ENCODE measurements around the gene KRT34.
"Not testable (repeated sequence)": the region's sequence is repeated elsewhere in the genome, so short reads cannot be mapped to it uniquely, and the experiment has no call there.

Gene KRT34

GRCh38 chr17:41354536-41354935 is 27.6 kb downstream of the KRT34 start:
- in situ Hi-C loops (cut with MboI; ENCODE audit: low pct_unique_long_range_greater_than_20kb, low sequenced_read_pairs, unreplicated experiment), result no loop called here
- no peak for TF ChIP-seq CTCF (IDR thresholded peaks at IDR 0.05; ENCODE audit: extremely low read depth, insufficient read depth, missing control alignments)
- no peak for DNase-seq (ENCODE audit: low spot score)

GRCh38 chr17:41352597-41353366 is 29.3 kb downstream of the KRT34 start:
- no peak for TF ChIP-seq CTCF (IDR thresholded peaks at IDR 0.05; ENCODE audit: extremely low read depth, insufficient read depth, missing control alignments)
- no peak for DNase-seq (ENCODE audit: low spot score)
- in situ Hi-C loops (cut with MboI; ENCODE audit: low pct_unique_long_range_greater_than_20kb, low sequenced_read_pairs, unreplicated experiment), result no loop called here

GRCh38 chr17:41351177-41351576 is 30.9 kb downstream of the KRT34 start:
- TF ChIP-seq CTCF (IDR thresholded peaks at IDR 0.05; ENCODE audit: extremely low read depth, insufficient read depth, missing control alignments), result no peak
- no peak for DNase-seq (ENCODE audit: low spot score)
- in situ Hi-C loops (cut with MboI; ENCODE audit: low pct_unique_long_range_greater_than_20kb, low sequenced_read_pairs, unreplicated experiment), result no loop called here

- in situ Hi-C loops (cut with MboI; ENCODE audit: low pct_unique_long_range_greater_than_20kb, low sequenced_read_pairs, unreplicated experiment); DNase-seq (ENCODE audit: low spot score): not testable (repeated sequence)
These were observed 31.7 kb downstream of the KRT34 start, which contains the start of gene KRT33A for GRCh38 chr17:41350381-41350878. TSS of gene KRT33A (minus strand) at chr17:41350828. CDS start at chr17:41350767, 61 bp downstream.

- no peak for TF ChIP-seq CTCF (IDR thresholded peaks at IDR 0.05; ENCODE audit: extremely low read depth, insufficient read depth, missing control alignments)
- in situ Hi-C loops (cut with MboI; ENCODE audit: low pct_unique_long_range_greater_than_20kb, low sequenced_read_pairs, unreplicated experiment), result no loop called here
- no peak for DNase-seq (ENCODE audit: low spot score)
These were observed 34.0 kb downstream of the KRT34 start for GRCh38 chr17:41347869-41348760.

GRCh38 chr17:41346421-41346820 is 35.7 kb downstream of the KRT34 start:
- DNase-seq (ENCODE audit: low spot score); in situ Hi-C loops (cut with MboI; ENCODE audit: low pct_unique_long_range_greater_than_20kb, low sequenced_read_pairs, unreplicated experiment): not testable (repeated sequence)

GRCh38 chr17:41345992-41346391 is 36.1 kb downstream of the KRT34 start:
- no peak for DNase-seq (ENCODE audit: low spot score)
- TF ChIP-seq CTCF (IDR thresholded peaks at IDR 0.05; ENCODE audit: extremely low read depth, insufficient read depth, missing control alignments), result no peak
- in situ Hi-C loops (cut with MboI; ENCODE audit: low pct_unique_long_range_greater_than_20kb, low sequenced_read_pairs, unreplicated experiment), result no loop called here
